Mesenteric fat pad (tissue), 1 donor: ENCODE results near the gene ARSA. TPM values are rescaled to one million over a fixed set of nuclear protein-coding genes. Genes with fewer than 3 reads are reported as not detected.
"Not testable (repeated sequence)": the region's sequence is repeated elsewhere in the genome, so short reads cannot be mapped to it uniquely, and the experiment has no call there.

Source experiments
- DNase-seq: peaks from one replicate; pipeline ENCODE4 v3.0.0-alpha.2; 2020; ENCODE audit warnings: low spot score
- total RNA-seq: library from RNA; stranded (reverse); fragmentation: NEBNext Ultra II Directional; extraction: Animal tissue kit (Norgen Biotek cat#: 25700); gene quantifications from one replicate; pipeline ENCODE4 v1.2.1, GENCODE V29; 2021
- donor health status: DM: yes; HTN: yes; CAD: no.

The ARSA gene
- total RNA-seq, 1 donor from 2014 or later = 50.4 TPM

GRCh38 chr22:50622723-50623327, 5.1 kb downstream of the ARSA start:
- no peak for DNase-seq

DNA sequence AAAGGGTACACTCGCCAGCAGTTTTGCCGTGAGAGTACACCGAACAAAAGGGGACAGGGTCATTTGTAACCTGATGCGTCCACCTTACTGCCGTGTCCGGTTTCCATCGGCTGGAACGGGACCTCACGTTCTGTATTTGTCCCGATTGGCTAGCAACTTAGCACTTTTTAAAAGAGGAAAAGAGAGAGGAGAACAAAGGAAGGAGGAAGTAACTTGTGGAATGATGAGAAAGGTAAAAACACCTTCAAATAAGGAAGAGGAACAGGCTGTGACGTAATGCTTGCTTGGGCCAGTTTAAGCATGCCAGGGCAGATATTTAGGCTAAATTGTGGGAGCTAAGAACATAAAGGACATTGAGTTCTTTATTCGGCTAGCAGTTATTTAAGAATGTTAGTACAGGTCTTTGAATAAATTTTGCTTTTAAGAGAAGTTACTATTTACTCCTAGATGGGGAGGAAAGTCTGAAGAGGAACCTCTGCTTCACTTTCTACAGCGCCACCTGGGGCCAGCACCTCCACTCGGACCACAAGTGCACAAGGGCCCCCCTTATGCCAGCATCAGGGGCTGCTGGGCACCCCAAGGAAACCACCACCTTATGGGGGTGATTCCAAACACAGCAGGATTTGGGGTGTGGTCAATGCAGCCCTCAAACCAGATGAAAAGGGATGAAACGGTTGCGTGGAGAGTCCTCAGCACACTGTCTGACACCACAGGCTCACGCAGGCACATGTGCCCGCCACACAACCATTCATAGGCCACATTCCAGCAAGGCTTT, 5.8 kb downstream of the ARSA start:
- DNase-seq = no peak

DNA sequence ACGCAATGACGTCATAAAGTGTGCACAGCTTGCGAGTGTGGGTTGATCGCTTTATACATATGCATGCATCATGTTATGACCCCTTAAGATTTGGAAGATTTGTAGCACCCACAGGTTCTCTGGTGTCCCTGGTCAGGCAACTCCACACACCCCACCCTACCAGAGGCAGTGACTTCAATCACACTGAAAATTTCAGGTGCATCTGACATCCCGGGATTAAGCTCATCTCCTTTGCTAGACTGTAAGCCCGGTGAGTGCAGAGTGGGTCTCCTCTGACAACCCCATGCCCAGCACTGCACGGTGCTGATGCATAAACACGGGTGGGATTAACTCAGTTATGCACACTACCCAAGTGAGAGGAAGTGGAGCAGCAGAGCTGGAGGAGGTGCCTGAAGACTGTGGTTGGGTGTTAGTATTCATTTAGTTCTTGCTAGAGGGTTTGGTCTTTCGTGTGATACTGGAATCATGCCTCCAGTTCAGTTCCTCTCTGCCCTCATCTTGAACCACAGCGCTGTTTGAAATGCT, 6.5 kb downstream of the ARSA start:
- no peak for DNase-seq

DNA sequence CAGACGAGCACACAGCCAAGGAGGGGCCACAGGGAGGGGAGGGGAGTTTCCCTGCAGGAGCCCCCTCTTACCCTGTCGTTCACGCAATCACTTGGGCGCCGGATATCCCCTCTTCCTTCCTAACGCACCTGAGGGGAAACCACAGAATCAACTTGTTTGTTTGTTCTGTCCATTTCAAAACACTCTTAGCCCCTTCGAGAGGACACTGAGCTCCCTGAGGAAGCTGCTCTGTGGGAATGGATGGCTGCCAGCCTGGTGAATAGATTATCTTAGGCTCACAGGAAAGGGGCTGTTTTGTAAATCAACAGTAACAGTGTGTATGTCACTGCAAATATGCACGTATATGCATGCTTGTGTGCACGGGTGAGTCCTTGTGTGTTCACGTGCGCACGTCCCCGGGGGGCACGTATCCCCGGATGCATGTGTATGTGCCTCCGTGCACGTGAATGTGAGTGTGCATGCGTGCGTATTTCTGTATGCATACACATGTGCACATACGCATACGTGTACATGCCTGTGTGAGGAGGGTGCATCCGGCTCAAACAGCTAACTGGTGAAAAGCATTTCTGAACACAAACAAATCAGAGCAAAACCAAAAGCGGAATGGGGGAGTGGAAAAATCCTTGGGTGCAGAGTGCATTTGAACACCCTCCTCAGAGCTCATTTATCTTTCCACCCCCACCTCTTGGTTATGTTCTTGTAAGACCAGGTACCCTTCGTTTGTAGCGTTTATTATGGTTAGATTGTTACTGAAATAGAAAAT, 7.2 kb downstream of the ARSA start:
- DNase-seq = no peak

DNA sequence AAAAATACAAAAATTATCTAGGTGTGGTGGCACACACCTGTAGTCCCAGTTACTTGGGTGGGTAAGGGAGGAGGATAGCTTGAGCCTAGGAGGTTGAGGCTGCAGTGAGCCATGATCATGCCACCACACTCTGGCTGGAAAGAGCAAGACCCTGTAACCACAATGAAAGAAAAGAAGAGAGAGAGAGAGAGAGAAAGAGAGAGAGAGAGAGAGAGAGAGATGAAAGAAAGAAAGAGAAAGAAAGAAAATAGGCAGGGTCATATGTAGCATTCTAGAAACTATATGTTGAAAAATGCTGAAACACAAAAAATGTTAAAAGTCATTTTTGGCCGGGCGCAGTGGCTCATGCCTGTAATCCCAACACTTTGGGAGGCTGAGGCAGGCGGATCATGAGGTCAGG, 13.7 kb downstream of the ARSA start:
- DNase-seq = not testable (repeated sequence)

GRCh38 chr22:50613291-50613981, 14.5 kb downstream of the ARSA start:
- peak; percentile 89 for DNase-seq

DNA sequence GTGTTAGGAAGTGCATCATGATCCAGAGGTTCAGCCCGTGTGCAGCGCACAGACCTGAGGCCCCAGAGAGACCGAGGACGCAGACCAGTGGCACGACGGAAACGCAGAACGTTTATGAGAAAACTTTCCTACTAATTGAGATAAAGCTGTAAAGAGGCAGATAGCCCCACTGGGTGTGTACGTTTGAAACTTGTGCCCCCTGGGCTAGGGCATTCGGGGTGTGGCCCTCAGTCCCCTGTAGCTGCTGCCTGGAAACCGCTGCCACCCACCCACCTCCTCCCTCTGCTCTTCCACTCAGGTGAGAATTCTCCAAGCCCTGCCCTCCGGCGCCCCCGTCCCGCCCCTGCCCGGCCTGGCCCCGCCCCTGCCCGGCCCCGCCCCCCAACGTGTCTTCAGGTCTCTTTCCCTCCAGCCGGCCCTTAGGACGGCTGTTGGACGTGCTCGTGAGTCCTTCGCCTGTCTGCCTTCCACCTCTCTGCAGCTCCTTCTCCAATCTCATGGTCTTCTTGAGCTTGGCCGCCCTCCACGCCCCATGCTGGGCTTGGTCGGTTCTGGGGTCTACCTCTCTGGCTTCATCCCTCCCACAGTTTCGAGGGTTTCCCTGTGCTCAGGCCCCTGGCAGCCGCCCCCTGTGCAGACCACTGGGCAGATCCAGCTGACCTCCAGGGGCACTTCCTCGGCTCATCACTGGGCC, 15.3 kb downstream of the ARSA start:
- no peak for DNase-seq

DNA sequence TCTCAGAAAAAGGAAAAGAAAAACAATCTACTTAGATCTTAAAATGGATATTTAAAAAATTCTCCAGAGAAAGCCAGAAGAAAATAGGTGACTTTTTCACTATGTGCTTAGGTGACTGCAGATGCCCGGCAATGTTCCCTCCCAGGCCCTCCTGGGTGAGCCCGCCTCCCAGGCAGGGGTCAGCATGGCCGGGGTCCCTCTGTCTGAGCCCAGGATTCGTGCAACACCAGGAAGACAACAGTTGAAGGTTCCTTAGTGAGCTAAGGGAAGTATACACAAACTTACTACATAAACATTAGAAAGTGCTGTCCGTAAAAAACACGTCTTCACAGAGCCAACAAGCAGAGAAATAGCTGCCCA, 15.8 kb downstream of the ARSA start:
- DNase-seq = no peak

DNA sequence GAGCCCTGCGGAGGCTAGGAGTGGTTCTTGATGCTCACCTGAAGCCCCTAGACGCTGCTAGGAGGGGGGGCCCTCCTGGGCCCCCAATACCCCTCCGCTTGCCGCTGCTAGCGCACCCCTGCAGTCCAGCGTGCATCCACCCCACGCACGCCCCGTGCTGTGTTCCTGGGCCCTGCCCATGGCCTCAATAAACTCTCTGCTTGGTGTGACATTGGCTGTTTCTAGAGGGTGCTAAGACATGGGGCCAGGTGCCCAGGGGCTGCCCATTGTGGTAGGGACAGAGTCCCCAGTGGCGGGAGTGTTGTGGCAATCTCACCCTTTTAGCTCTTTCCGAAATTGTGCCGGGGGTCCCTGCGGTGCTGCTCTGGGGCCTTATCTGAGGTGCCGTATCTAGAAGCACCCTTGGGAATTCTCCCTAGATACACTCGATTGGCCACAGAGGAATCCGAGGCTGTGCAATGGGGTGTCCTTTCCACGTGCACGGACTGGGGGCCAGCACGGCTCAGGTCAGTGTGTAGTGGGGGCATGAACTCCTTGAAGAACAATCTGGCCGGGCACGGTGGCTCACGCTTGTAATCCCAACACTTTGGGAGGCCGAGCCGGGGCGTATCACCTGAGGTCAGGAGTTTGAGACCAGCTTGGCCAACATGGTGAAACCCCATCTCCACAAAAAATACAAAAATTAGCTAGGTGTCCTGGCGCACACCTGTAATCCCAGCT, 16.5 kb downstream of the ARSA start:
- peak; percentile 84 for DNase-seq

GRCh38 chr22:50610581-50610980, 17.4 kb downstream of the ARSA start:
- peak; percentile 83 for DNase-seq

DNA sequence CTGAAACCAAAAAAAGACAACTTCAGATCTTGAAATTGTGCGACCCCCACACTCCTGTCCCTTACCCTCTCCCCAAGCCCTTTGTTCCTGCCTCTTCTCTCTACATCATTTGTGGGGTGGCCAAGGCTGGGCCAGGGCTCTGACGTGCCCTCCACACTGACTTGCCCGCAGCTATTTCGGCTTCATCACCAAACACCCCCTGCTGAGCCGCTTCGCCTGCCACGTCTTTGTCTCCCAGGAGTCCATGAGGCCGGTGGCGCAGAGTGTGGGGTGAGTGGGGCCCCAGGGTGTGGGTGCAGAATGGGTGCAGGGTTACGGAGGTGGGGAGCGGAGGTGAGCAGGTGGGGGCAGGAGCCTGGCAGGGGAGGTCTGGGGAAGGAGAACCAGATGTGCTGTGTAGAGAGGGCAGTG, 17.9 kb downstream of the ARSA start:
- peak; percentile 75 for DNase-seq

- DNase-seq = no peak
Measured at GRCh38 chr22:50609599-50609998, 18.4 kb downstream of the ARSA start.

GRCh38 chr22:50608996-50609395, 19.0 kb downstream of the ARSA start:
- no peak for DNase-seq

DNA sequence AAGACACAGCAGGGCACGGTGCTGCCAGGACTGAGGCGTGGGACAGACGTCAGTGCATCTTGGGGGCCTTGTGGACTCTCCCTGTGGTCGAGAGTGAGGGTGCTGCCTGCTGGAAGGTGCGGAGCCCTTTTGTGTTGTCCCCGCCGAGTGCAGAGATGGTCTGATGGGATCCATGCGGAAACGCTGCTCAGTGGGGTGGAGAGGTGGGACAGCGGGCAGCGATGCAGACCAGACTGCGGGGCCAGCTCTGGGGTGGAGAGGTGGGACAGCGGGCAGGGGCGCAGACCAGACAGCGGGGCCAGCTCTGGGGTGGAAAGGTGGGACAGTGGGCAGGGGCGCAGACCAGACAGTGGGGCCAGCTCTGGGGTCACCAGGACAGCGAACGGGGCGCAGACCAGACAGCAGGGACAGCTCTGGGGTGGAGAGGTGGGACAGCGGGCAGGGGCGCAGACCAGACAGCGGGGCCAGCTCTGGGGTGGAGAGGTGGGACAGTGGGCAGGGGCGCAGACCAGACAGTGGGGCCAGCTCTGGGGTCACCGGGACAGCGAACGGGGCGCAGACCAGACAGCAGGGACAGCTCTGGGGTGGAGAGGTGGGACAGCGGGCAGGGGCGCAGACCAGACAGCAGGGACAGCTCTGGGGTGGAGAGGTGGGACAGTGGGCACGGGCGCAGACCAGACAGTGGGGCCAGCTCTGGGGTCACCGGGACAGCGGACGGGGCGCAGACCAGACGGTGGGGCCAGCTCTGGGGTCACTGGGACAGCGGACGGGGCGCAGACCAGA, 19.7 kb downstream of the ARSA start:
- DNase-seq = not testable (repeated sequence)

DNA sequence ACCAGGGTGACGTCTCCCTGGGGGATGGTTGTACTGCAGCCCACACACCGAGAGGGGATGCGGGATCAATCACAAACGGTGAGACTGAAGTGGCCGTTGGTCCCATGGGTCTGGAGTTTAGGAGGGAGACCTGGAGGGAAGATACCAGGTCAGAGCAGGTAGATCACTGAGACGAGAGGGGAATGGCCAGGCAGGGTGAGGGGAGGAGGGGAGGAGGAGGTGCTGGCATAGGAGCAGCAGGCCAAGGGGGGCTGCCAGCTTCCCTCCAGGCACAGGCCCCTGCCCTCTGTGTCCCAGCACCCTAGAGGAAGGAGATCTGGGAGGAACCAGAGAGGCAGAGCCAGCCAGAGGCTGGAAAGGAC, 20.3 kb downstream of the ARSA start:
- DNase-seq = no peak

- no peak for DNase-seq
Measured at GRCh38 chr22:50606946-50607658, 20.9 kb downstream of the ARSA start.

DNA sequence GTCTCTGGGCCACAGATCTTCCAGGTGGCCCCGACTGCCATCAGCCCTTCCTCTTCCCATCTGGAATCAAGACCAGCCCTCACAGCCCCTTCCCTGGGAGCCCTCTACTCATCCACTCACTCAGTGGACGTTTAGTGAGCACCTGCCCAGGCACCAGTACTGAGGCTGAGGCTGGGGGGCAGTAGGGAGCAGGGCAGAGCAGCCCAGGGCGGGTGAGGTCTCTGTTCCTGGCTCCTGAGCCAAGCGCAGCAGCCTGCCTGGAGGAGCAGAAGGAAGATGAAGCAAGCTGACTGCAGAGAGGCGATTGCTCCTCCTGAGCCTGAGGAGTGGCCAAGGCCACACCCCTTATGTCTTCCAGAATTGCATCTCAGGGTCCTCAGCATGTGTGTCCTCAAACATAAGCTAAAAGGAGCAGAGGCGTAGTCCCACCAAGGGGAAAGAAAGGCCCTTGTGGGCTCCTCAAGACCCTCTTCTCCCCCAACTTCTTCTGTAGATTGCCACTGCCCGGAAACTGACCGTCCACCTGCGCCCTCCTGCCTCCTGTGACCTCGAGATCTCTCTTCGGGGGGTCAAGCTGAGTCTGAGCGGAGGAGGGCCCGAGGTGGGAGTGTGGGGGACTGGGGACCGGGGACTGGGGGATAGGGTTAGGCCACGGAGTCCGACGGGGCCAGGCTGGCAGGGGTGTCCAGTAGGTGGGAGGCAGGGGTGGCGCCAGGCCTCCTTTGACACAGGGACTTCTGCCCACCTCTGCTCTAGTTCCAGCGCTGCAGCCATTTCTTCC, 21.6 kb downstream of the ARSA start:
- DNase-seq = no peak

DNA sequence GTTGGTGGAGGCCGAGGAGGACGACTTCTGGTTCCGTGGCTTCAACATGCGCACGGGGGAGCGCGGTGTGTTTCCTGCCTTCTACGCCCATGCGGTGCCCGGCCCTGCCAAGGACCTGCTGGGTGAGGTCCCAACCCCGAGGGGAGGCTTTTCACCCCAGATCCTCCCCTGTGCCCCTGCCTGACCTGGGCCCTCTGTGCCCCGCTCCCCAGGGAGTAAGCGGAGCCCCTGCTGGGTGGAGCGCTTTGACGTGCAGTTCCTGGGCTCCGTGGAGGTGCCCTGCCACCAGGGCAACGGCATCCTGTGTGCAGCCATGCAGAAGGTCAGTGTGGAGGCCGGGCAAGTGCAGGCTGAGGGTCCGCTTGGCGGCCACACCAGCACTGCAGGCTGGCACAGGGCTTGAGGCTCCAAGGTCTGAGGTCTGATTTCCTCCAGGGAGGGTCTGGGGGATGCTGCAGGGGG, 22.3 kb downstream of the ARSA start:
- DNase-seq = no peak
